Esophagus squamous epithelium (tissue), 4 donors: Measurements from ENCODE around the gene ARHGAP45.

ENCODE experiments used
- CTCF ChIP-seq, 6 experiments: fragments of 450-650 bp in 4 of 6; fragments of 200-600 bp in 2 of 6; sonication (generic) in 2 of 6; IDR thresholded peaks; one replicate each; pipeline ENCODE4 v1.5.1; 2016 to 2019; ENCODE audit warnings: antibody characterized with exemption in 6 of 6, mild to moderate bottlenecking in 4 of 6, moderate library complexity in 4 of 6
- POLR2A ChIP-seq, 4 donors: fragments of 450-650 bp; IDR thresholded peaks; one replicate each; pipeline ENCODE4 v1.6.1; 2017; ENCODE audit warnings: antibody characterized with exemption in 4 of 4, mild to moderate bottlenecking in 4 of 4, moderate library complexity in 3 of 4

GRCh38 chr19:1069009-1069779 lies 2.2 kb downstream of the ARHGAP45 start:
- TF ChIP-seq POLR2A (IDR thresholded peaks at IDR 0.05) (no peak), CTCF (IDR thresholded peaks at IDR 0.05) (no peak)
